Effector CD8-positive, alpha-beta T cell (primary cell): ENCODE results near the gene HSD17B10.
"Not testable (repeated sequence)": the region's sequence is repeated elsewhere in the genome, so short reads cannot be mapped to it uniquely, and the experiment has no call there.

Experiments used
- DNase-seq: peaks from one replicate; lab custom pipeline; 2025; lab: John Stamatoyannopoulos, UW

The HSD17B10 gene

DNA sequence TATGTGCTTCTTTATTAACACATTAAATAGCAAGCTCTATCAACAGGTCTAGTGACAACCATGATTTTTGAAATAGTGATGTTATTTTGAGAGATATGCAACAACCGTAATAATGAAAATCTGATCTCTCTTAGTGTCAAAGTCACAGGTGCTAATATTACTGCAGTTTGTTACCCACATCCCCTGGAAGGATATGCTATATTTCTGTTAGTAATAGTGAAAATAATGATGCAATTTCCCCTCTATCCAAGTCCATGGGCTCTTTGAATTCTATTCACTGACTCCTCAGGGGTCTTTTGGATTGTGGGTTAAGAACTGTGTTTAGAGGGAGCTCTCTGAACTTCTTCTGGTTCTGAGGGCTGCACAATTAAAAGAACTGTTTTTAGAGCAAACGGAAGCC is 3.0 kb upstream of the HSD17B10 start:
- no peak for DNase-seq

DNA sequence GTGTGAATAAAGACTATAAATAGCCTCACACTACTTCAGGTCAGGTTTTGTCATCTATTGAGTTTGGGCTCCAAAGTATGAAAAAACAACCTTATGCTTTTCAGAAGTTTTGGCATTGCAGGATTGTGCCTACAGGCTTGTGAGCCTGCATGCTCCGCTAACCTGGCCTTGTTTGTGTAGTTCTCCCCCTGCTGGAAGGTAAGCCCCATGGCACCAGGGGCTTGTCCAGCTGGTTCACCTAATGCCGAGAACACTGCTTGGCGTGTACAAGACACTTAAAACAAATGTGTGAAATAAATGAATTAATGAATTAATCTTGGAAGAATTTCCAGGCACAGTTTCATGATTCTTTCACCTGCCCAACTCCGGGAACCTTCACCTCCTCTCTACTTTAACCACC is 1.8 kb upstream of the HSD17B10 start:
- DNase-seq = peak; percentile 46

DNA sequence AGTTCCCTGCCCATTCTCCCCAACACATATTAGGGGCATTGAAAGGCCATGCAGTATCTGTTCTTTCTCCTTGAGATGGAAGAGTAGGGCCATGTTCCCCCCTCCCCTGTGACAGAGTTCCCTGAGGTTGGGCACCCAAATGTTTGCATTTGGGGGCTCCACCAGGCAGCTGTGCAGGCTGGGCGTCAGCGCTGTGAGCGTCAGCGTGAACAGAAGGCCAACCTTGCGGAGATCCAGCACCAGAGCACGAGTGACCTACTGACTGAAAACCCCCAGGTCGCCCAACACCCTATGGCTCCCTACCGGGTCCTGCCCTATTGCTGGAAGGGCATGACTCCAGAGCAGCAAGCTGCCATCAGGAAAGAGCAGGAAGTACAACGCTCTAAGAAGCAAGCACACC is 3.9 kb downstream of the HSD17B10 start:
- DNase-seq = no peak

DNA sequence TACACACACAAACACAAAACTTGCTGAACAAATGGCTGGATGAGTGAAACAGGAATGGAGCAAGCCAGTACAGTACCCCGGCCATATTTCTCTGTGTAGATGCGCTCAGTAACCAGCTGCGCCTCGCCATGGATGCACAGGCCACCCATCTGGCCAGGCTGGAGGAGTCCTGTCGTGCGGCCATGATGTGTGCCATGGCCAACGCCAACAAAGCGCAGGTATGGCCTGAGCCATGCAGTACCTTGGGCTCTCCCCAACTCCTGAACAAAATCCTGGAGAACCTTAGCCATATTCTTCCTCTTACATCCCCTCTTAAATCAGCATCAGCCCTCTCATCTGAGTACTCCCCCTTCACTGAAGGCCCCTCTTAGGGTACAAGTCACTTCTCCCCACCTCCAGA is 4.4 kb downstream of the HSD17B10 start:
- no peak for DNase-seq

DNA sequence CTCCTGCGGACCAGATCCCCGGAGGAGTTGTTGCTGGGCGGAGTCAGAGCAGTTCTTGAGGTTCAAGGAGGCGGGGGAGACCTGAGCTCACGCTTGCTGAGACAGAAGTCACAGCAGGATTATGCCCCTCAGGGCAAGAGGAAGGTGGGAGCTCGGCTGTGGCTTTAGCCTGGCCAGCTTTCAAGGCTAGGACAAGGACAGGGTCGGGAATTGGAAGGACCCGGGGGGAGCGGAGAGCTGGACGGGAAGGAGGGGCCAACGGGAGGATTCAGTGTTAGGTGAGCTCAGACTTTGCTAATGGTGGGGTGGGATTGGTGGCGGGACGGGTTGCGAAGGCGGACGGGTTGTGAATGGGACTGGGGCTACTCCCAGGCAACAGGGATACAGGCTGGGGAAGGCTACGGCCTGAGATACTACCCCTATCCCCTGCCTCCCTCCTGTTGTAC is 11.3 kb downstream of the HSD17B10 start, which contains the start of gene RIBC1:
Gene RIBC1, plus strand, starts transcription at position 13 of the 446 bp plus-strand sequence. CDS start 3,404 bp downstream, outside the sequence.
- DNase-seq = no peak

DNA sequence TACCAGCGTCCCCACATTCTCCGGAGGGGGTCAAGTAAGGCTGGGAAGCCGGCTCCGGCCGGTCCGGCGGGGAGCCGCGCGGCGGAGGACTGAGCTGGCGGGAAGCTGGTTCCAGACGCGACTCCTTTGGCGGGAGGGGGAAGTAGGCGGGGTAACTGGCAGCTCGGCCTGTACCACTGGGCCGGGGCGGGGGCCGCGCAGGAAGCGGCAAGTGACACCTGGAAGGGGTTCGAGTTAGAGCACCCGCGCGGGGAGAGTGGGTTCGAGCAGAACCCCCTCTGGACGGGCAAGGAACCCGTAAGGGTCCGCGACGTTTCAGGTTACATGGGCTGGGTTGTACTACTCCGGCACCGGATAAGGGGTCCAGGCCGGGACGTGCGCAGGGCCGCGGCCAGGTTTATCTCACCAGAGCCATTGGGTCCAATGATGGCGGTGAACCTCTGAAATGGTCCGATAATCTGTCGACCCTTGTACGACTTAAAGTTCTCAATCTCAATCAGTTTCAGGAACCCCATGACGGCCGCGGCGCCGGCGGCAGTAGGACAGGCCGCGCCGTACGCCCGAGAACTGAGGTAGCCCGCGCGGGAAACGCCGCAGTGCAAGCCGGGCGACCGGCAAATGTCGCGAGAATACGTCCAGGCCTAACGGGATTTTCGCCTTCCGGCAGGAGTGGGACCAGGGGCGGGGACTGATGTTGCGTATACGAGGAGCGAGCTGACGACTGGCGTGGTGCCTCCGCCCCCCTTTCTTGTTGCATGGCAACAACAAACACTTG is 11.9 kb downstream of the HSD17B10 start, which contains the start of gene SMC1A:
Gene SMC1A, minus strand, starts transcription at position 569 of the 775 bp plus-strand sequence. Its CDS starts 54 bp downstream, at position 515.
- DNase-seq = peak; percentile 91

DNA sequence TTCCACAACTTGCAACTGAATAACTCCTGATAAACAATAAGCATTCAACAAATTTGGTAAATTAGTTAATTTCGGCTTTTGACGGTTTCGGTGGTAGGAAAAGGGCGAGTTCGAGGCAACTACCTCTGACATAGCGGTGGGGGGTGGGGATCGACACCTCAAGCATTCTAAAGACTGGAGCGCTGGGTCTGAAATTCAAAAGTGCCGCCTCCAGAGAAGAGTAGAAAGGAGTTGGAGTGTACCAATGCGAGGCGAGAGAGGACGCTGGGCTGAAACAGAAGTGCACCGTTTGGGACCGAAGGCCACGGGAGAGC is 12.4 kb downstream of the HSD17B10 start:
- DNase-seq = peak; percentile 37

DNA sequence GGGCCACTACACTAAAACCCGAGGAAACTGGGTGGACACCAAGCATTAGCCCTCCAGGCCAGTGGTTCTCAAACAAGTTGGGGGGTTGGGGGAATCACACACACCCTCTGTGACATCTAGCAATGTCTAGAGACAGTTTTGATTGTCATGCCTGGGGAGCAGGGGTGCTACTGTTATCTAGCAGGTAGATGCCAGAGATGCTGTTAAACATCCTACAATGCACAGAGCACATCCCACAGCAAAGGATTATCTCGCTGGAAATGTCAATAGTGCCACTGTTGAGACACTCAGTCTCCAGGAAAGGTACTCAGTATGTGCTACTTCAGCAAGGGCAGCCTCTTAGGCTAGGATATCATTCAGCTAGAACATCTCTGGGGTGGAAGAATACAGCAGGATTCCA is 13.0 kb downstream of the HSD17B10 start:
- DNase-seq = no peak

DNA sequence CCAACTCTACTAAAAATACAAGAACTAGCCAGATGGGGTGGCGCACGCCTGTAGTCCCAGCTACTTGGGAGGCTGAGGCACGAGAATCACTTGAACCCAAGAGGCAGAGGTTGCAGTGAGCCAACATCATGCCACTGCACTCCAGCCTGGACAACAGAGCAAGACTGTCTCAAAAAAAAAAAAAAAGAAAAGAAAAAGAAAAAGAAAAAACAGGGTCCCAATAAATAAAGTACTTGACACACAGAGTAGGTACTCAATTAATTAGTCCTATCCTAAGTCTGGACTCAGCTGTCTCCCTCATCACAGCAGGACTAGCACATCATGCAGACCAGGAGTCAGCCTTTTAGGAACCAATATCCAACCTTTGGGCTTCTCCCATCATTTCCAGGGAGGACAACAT is 13.8 kb downstream of the HSD17B10 start:
- DNase-seq = not testable (repeated sequence)

DNA sequence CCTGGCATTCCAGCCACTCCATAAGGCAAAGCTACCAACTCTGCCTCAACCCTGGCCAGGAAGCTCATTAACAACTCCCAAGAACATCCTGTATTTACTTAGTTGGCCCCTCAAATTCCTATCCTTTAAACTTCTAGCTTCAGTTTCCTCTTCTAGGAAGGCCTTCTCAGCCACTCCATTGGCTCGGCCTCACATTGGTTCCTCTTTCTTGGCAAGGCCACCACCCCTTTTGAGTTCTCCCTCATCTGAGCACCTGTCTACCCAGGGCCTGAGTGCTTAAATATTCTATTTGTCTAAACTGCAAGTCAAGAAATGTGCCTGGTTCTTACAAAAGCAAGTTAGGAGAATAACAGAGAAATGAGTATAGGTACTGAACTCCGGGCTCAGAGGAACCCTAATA is 21.7 kb downstream of the HSD17B10 start:
- DNase-seq = no peak

DNA sequence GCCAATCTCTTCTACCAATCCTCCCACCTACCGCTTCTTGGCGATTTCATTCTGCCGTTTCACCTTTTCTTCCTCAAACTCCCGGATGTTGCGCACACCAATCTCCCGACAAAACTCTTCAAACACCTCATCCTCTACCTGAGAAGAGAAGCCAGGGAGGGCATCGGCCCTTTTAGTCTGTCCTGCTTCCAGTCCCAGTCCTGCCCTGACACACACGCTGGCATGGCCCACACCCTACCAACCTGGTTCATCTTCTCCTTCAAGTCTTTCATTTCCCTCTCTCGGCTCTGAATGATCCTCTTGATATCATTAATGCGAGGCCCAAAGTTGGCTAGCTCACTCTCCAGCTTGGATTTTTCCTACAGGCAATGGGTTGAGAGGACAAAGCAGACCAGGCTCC is 30.6 kb downstream of the HSD17B10 start:
- no peak for DNase-seq

DNA sequence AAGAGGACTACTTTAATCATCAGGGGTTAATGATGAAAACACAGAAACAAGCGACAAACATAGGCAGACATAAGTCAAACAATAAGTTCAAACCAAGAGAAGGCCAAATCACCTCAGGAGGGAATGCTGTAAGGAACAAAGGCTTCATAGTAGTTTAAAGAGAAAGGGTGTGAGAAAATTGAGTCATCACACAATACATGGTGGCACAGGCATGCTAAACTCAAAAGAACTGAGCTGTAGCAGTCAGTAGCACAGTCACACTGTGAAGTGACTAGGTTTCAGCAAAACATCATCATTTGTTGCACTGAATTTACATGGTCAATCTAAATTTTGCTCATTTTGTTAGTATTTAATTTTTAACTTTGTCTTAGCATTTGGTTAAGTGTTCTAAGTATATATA is 36.0 kb downstream of the HSD17B10 start:
- DNase-seq = no peak

DNA sequence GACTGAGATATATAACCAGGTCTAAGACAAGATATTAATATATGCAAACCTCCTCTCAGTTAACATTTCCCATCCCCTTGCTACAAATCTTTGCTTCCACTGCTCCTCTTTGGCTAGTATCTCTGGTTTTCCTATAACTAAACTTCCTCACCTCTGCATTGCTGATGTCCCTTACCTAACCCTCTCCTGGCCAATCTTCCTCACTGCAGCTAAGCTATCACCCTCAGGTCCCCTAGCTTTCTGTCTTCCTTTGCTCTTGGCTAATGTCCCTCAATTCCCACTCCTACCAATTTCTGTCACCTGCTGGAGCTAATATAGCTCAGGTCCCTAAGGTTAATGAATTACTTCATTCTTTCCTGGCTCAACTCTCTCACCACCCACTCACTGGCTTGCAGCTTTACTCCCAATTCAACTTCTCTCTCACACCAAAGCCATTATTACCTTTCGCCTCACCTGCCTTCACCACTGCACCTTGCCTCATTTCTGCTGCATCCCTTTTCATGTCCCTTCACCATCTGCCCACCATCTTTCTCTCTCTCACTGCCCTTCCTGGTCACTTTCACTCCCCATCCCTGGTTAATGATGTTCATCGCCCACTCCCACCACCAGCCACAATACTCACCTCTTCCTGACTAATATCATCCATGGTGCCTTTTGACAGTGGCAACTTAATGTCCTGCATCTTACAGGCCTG is 38.4 kb downstream of the HSD17B10 start:
- DNase-seq = no peak

DNA sequence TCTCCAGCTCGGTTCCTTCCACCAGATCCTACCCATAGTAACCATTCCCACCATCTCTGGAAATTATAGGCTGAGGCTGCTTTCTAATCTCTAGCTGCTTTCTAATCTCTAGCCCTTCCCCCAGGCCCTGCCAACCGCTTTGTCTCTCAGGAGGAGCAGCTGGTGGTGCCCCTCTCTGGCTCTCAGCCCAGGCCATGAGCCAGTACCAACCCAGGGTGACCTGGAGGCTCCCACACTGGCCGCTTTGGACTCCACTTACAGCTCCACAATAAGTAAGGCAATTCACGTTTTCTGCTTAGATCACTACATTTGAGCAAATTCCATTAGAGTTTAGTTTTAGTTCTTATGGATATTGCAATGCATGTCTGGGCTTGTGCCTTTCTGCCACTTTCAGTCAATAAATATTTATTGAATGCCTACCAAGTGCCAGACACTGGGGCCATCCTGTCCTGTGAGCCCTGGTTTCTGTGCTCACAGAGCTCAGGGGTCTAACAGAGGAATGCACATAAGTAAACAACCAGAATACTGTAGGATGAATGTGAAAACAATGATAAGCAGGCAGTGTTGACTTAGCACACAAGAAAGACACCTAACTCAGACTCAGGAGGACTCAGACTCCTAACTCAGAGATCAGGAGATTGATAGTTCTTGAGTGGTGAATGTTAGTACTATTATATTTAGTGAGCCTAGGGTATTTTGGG is 50.6 kb downstream of the HSD17B10 start:
- DNase-seq = no peak
